ENCODE results near the gene ICAM5. TPM values are rescaled to one million over a fixed set of nuclear protein-coding genes. Genes with fewer than 3 reads are reported as not detected.

Gene ICAM5
- polyA plus RNA-seq, 1 donor (not counting 4 experiments of a cell fraction or from before 2014, with no cell fraction given): 0.20 TPM

DNA sequence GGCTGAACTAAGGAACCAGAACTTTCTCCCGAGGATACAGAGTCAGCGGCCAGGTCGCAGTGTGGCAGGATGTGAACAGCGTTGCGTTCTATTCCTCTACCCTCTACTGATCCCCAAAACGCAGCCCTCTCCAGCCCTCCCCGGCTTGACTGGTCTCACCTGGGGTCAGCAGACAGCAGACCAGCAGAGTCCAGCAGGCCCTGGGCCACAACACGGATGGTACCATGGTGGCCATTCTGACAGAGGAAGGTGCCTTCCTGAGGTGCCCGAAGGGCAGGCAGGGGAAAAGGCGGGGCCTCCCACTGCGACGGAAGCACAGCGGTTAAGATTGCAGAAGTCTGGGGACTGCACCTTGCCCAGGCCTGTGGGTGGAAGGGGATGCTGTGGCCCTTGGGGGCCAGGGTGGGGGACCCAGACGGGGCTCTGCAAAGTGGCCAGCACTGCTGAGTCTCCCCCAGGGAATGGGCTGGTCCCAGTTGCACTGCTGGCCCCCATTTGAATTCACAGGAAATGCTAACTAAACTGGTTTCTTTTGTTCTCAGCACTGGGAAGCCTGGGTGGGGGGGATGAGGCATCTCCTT lies 49.7 kb downstream of the ICAM5 start, which contains the start of gene ICAM3:
Gene ICAM3 (minus strand): TSS at position 245 of the 581 bp plus-strand sequence. CDS start 10 bp downstream, at position 235.
- Histone ChIP-seq H3K9me3 (ENCODE audit: control insufficient read depth, low read depth, low read length) (no peaks in the 10 kb centered on the region), H3K27ac (ENCODE audit: control insufficient read depth, insufficient read depth, low read length) (no peak within 1 kb of the TSS), H3K36me3 (ENCODE audit: control insufficient read depth in 2 of 2, extremely low read depth in 1 of 2, insufficient read depth in 2 of 2, low read length in 2 of 2) (no peaks in the 10 kb centered on the region), H3K4me1 (ENCODE audit: control insufficient read depth, extremely low read depth, insufficient read depth, low read length) (peaks cover 3% of the 10 kb centered on the region), H3K27me3 (ENCODE audit: control insufficient read depth, extremely low read depth, insufficient read depth, low read length) (no peaks in the 10 kb centered on the region), H3K9me1 (ENCODE audit: control insufficient read depth, extremely low read depth, insufficient read depth, low read length) (no peaks in the 10 kb centered on the region), H3K9ac (ENCODE audit: control insufficient read depth, extremely low read depth, insufficient read depth, low read length) (no peak within 1 kb of the TSS), H3K4me3 (ENCODE audit: control insufficient read depth in 2 of 3, extremely low read depth in 1 of 3, insufficient read depth in 2 of 3, low read depth in 1 of 3, low read length in 3 of 3) (no peak within 1 kb of the TSS), H4K20me1 (ENCODE audit: control insufficient read depth, extremely low read depth, insufficient read depth, low read length) (no peaks in the 10 kb centered on the region), H3K4me2 (ENCODE audit: control insufficient read depth, extremely low read depth, insufficient read depth, low read depth, low read length) (no peak within 1 kb of the TSS), H3K79me2 (ENCODE audit: control insufficient read depth, insufficient read depth, low read length) (no peaks in the 10 kb centered on the region), H2AFZ (ENCODE audit: control insufficient read depth, low read length) (no peak within 1 kb of the TSS)
- no peak for DNase-seq (ENCODE audit: low read depth, low spot score)
- no peak for FAIRE-seq
- dilution Hi-C loops (cut with MboI; ENCODE audit: extremely low pct_ligation_motif_present, low sequenced_read_pairs): no loop called here
- TF ChIP-seq CTCF (optimal IDR thresholded peaks at IDR 0.05 in 1 of 3, IDR thresholded peaks at IDR 0.05 in 1 of 3, conservative IDR thresholded peaks at IDR 0.05 in 1 of 3; ENCODE audit: extremely low read depth in 1 of 3, insufficient read depth in 2 of 3, low read length in 3 of 3) (no peak), EZH2 (IDR thresholded peaks at IDR 0.05; ENCODE audit: low read length) (no peak)

DNA sequence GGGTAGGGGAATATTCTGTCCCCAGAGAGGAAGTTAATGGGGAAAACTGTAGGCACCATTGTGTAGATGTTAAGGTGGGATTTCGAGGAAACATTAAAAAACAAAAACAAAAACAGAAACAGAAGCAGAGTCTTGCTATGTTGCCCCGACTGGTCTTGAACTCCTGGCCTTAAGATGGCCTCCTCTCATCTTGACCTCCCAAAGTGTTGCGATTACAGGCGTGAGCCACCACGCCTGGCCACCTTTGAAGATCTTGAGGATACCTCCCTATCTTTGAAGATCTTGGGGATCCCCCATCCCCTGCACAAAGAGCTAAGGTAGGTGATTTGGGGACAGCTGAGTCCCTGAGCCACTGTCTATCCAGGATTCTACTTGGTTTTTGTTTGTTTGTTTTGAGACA lies 50.2 kb downstream of the ICAM5 start:
- Histone ChIP-seq H3K36me3 (ENCODE audit: control insufficient read depth in 2 of 2, extremely low read depth in 1 of 2, insufficient read depth in 2 of 2, low read length in 2 of 2) (no peaks in the 10 kb centered on the region), H2AFZ (ENCODE audit: control insufficient read depth, low read length) (no peak overlapping the region), H3K27me3 (ENCODE audit: control insufficient read depth, extremely low read depth, insufficient read depth, low read length) (no peaks in the 10 kb centered on the region), H3K4me2 (ENCODE audit: control insufficient read depth, extremely low read depth, insufficient read depth, low read depth, low read length) (no peak overlapping the region), H3K79me2 (ENCODE audit: control insufficient read depth, insufficient read depth, low read length) (no peaks in the 10 kb centered on the region), H3K27ac (ENCODE audit: control insufficient read depth, insufficient read depth, low read length) (no peak overlapping the region), H3K9me3 (ENCODE audit: control insufficient read depth, low read depth, low read length) (no peaks in the 10 kb centered on the region), H3K4me1 (ENCODE audit: control insufficient read depth, extremely low read depth, insufficient read depth, low read length) (no peaks in the 10 kb centered on the region), H3K9me1 (ENCODE audit: control insufficient read depth, extremely low read depth, insufficient read depth, low read length) (no peaks in the 10 kb centered on the region), H3K4me3 (ENCODE audit: control insufficient read depth in 2 of 3, extremely low read depth in 1 of 3, insufficient read depth in 2 of 3, low read depth in 1 of 3, low read length in 3 of 3) (no peak overlapping the region), H4K20me1 (ENCODE audit: control insufficient read depth, extremely low read depth, insufficient read depth, low read length) (no peaks in the 10 kb centered on the region), H3K9ac (ENCODE audit: control insufficient read depth, extremely low read depth, insufficient read depth, low read length) (no peak overlapping the region)
- dilution Hi-C loops (cut with MboI; ENCODE audit: extremely low pct_ligation_motif_present, low sequenced_read_pairs): no loop called here
- FAIRE-seq: no peak
- no peak for DNase-seq (ENCODE audit: low read depth, low spot score)
- TF ChIP-seq CTCF (optimal IDR thresholded peaks at IDR 0.05 in 1 of 3, IDR thresholded peaks at IDR 0.05 in 1 of 3, conservative IDR thresholded peaks at IDR 0.05 in 1 of 3; ENCODE audit: extremely low read depth in 1 of 3, insufficient read depth in 2 of 3, low read length in 3 of 3): no peak
- no peak for TF ChIP-seq EZH2 (IDR thresholded peaks at IDR 0.05; ENCODE audit: low read length)

Measured in keratinocyte (primary cell).